ENCODE results near the gene MAGI2.
"Not testable (repeated sequence)": the region's sequence is repeated elsewhere in the genome, so short reads cannot be mapped to it uniquely, and the experiment has no call there.

MAGI2 gene

DNA sequence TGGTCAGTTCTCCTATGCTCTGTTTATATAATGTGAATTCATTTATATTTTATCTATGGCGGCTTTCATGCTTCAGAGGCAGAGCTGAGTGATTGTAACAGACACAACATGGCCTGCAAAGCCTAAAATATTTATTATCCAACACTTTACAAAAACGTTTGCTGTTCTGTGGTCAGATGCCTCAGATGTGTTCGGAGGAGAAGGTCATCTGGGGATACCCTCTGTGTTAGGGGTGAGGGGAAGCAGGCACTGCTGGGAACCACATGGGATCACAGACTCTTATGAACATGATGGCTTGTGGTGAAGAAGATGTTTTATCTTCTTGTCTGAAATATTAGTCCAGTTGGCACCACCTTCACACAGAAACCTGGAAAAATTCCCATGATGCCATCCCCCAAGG lies 1451.4 kb downstream of the MAGI2 start:
- Histone ChIP-seq H3K4me1 (ENCODE audit: insufficient read depth, low read length) (no peaks in the 10 kb centered on the region), H3K4me3 (ENCODE audit: low read length) (no peak overlapping the region), H3K9me3 (ENCODE audit: low read length) (peaks cover 2% of the 10 kb centered on the region)

DNA sequence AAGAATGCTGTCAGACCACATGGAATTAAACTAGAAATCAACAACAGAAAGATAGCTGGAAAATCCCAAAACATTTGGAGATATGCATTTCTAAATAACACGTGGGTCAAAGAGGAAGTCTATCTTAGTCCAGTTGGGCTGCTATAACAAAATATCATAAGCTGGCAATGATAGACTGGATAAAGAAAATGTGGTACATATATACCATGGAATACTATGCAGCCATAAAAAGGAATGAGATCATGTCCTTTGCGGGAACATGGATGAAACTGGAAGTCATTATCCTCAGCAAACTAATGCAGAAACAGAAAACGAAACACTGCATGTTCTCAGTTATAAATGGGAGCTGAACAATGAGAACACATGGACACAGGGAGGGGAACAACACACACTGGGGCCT lies 1454.3 kb downstream of the MAGI2 start:
- H3K4me1 ChIP-seq (ENCODE audit: insufficient read depth, low read length); H2AFZ ChIP-seq (ENCODE audit: low read depth, low read length); H3K27me3 ChIP-seq (ENCODE audit: insufficient read depth, low read length); H3K9me3 ChIP-seq (ENCODE audit: low read length); H3K4me3 ChIP-seq (ENCODE audit: low read length); H3K36me3 ChIP-seq (ENCODE audit: insufficient read depth, low read length): not testable (repeated sequence)

More for the DNA sequence above, 1451.4 kb downstream of the MAGI2 start:
- H3K27me3 ChIP-seq (ENCODE audit: insufficient read depth, low read length): no peaks in the 10 kb centered on the region
- no peaks in the 10 kb centered on the region for H3K36me3 ChIP-seq (ENCODE audit: insufficient read depth, low read length)
- no peak overlapping the region for H2AFZ ChIP-seq (ENCODE audit: low read depth, low read length)

DNA sequence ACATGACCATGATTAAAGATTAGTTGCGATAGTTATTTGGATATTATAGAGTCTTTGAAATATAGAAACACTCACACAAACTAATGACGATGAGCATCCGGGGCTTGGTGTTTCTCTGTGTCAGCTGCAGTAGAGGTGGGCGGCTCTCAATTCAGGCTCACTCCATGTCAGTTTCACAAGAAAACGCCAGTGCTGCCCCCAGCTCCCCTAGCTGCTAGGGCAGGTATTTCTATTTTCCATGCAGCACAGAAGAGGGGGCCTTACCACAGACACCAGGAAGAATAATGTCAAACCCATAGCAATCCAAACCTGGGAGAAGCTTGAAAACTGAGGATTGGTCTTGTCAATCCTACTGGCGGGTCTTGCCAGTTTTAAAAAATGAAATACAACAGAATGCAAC lies 1457.8 kb downstream of the MAGI2 start:
- Histone ChIP-seq H2AFZ (ENCODE audit: low read depth, low read length) (no peak overlapping the region), H3K36me3 (ENCODE audit: insufficient read depth, low read length) (no peaks in the 10 kb centered on the region), H3K4me3 (ENCODE audit: low read length) (no peak overlapping the region), H3K27me3 (ENCODE audit: insufficient read depth, low read length) (no peaks in the 10 kb centered on the region), H3K4me1 (ENCODE audit: insufficient read depth, low read length) (no peaks in the 10 kb centered on the region), H3K9me3 (ENCODE audit: low read length) (peaks cover 2% of the 10 kb centered on the region)

DNA sequence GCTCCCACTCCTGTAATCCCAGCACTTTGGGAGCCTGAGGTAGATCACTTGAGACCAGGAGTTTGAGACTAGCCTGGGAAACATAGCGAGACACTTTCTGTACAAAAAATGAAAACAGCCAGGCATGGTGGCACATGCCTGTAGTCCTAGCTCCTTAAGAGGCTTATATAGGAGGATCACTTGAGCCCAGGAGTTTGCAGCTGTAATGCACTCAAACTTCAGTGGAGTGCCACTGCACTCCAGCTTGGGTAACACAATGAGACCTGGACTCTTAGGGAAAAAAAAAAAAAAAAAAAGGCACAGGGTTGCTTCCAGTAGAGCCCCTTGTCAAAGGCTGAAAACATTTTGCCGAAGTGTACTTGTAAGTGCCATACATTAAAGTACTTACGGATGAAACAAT lies 1459.6 kb downstream of the MAGI2 start:
- H3K9me3 ChIP-seq (ENCODE audit: low read length): peaks cover 2% of the 10 kb centered on the region
- H3K27me3 ChIP-seq (ENCODE audit: insufficient read depth, low read length): no peaks in the 10 kb centered on the region
- no peaks in the 10 kb centered on the region for H3K36me3 ChIP-seq (ENCODE audit: insufficient read depth, low read length)
- no peak overlapping the region for H3K4me3 ChIP-seq (ENCODE audit: low read length)
- no peak overlapping the region for H2AFZ ChIP-seq (ENCODE audit: low read depth, low read length)
- no peaks in the 10 kb centered on the region for H3K4me1 ChIP-seq (ENCODE audit: insufficient read depth, low read length)

DNA sequence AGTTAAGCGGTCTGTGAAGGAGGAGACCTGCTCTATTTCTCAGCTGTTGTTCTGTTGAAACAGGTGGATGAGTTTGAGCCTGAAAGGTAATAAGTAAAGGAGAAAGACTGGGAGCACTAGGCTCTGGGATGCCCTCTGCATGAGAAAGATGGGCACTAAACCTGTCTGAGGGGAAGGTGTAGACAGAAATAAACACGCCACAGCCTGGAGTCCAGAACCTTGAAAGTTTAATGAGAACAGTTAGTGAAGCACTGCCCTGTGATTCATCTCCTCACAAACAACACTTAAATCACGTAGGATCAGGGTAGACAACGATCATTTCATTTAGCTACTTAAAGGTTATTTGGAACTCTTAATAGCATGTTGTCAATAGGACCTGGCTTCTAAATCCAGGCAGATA lies 1461.8 kb downstream of the MAGI2 start:
- Histone ChIP-seq H2AFZ (ENCODE audit: low read depth, low read length) (no peak overlapping the region), H3K27me3 (ENCODE audit: insufficient read depth, low read length) (no peaks in the 10 kb centered on the region), H3K9me3 (ENCODE audit: low read length) (no peaks in the 10 kb centered on the region), H3K4me1 (ENCODE audit: insufficient read depth, low read length) (no peaks in the 10 kb centered on the region), H3K4me3 (ENCODE audit: low read length) (no peak overlapping the region), H3K36me3 (ENCODE audit: insufficient read depth, low read length) (no peaks in the 10 kb centered on the region)

DNA sequence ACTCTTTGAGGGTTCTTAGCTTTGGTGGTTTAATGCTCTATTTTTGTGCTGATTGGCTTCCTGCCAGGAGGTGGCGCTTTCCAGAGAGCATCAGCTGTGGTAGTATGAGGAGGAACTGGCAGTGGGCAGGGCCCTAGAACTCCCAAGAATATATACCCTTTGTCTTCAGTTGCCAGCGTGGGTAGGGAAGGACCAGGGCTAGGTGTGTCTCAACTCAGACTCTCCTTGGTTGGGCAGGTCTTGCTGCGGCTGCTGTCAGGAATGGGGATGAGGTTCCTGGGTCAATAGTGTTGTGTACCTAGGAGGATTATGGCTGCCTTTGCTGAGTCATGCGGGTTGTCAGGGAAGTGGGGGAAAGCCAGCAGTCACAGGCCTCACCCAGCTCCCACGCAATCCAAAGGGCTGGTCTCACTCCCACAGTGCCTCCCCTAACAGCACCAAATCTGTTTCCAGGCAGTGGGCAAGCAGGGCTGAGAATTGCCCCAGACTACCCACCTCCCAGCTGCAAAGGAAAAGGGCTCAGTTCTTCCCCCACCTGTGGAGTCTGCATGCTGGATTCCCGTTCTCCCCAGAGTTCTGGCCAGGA lies 1463.4 kb downstream of the MAGI2 start:
- Histone ChIP-seq H3K9me3 (ENCODE audit: low read length) (no peaks in the 10 kb centered on the region), H3K4me1 (ENCODE audit: insufficient read depth, low read length) (no peaks in the 10 kb centered on the region), H3K27me3 (ENCODE audit: insufficient read depth, low read length) (no peaks in the 10 kb centered on the region), H2AFZ (ENCODE audit: low read depth, low read length) (no peak overlapping the region), H3K4me3 (ENCODE audit: low read length) (no peak overlapping the region), H3K36me3 (ENCODE audit: insufficient read depth, low read length) (no peaks in the 10 kb centered on the region)

DNA sequence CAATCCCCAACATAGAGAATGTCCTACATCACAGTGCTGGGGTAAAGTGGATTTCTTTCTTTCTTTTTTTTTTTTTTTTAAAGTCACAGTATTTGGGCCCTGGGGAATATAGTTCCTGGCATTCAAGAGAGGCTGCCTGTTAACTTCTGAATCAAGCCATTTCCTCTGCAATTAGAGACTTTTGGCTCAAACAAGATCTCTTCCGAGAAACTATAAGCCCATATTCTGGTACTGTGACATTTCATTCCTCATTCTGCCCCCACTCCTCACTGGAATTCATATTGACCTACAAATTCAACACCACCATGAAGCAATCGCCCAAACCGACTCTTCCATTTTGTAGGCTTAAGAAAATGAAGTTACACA lies 1467.5 kb downstream of the MAGI2 start:
- Histone ChIP-seq H3K27me3 (ENCODE audit: insufficient read depth, low read length) (no peaks in the 10 kb centered on the region), H3K4me3 (ENCODE audit: low read length) (no peak overlapping the region), H3K9me3 (ENCODE audit: low read length) (no peaks in the 10 kb centered on the region), H2AFZ (ENCODE audit: low read depth, low read length) (no peak overlapping the region), H3K4me1 (ENCODE audit: insufficient read depth, low read length) (no peaks in the 10 kb centered on the region), H3K36me3 (ENCODE audit: insufficient read depth, low read length) (no peaks in the 10 kb centered on the region)

DNA sequence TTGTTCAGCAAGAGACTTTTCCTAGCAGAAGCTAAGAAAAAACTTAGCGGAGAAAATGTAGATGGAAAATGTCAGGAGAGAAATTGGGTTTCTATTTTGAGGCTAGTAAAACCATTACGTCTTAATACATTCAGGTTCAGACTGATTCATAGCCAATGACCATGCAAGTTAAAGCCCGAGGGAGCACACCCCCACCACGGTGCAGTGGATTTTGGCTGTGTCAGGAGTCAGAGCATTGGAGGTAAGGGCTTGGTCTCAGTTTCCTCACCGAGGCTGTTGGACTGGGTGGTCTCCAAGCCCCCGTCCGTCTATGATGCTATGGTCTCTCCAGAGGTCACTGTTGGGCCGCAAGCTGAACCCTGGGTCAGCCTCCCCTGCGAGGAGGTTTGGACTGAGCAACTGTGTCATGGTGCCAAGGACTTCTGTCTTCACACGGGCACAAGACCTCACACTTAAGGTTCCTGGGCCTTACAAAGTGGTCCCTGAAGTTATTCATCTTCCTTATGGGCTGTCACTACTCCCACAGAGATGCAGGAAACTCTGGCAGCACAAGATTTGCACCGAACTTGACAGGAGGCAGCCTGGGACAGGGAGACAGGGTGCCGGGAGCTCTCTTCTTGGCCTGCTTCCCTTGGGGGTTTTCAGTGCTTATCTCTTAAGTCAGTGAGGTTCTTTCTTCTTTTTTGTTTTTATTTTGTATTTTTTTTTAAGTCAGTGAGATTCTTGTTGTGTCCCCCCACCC lies 1468.1 kb downstream of the MAGI2 start:
- Histone ChIP-seq H3K4me1 (ENCODE audit: insufficient read depth, low read length) (no peaks in the 10 kb centered on the region), H3K36me3 (ENCODE audit: insufficient read depth, low read length) (no peaks in the 10 kb centered on the region), H3K27me3 (ENCODE audit: insufficient read depth, low read length) (no peaks in the 10 kb centered on the region), H3K9me3 (ENCODE audit: low read length) (no peaks in the 10 kb centered on the region), H2AFZ (ENCODE audit: low read depth, low read length) (no peak overlapping the region), H3K4me3 (ENCODE audit: low read length) (no peak overlapping the region)

DNA sequence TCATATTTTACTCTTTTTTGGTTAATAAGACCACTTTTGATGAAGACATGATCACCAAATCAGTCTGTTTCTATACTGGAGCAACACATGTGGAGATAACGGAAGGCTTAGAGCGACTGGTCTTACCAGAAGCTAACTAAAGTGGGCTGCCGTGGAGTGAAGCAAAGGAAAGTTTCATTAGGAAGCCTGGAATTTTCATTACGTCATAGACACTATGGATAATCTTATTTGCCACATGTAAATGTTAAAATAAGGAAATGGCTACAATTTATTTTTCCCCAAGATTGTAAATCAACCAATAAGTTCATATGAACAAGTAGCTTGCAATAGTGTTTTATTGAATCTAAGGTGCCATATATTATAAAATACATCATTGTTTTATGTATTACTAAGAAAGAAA lies 1469.5 kb downstream of the MAGI2 start:
- Histone ChIP-seq H3K27me3 (ENCODE audit: insufficient read depth, low read length) (no peaks in the 10 kb centered on the region), H2AFZ (ENCODE audit: low read depth, low read length) (no peak overlapping the region), H3K9me3 (ENCODE audit: low read length) (no peaks in the 10 kb centered on the region), H3K4me3 (ENCODE audit: low read length) (no peak overlapping the region), H3K36me3 (ENCODE audit: insufficient read depth, low read length) (no peaks in the 10 kb centered on the region), H3K4me1 (ENCODE audit: insufficient read depth, low read length) (no peaks in the 10 kb centered on the region)

DNA sequence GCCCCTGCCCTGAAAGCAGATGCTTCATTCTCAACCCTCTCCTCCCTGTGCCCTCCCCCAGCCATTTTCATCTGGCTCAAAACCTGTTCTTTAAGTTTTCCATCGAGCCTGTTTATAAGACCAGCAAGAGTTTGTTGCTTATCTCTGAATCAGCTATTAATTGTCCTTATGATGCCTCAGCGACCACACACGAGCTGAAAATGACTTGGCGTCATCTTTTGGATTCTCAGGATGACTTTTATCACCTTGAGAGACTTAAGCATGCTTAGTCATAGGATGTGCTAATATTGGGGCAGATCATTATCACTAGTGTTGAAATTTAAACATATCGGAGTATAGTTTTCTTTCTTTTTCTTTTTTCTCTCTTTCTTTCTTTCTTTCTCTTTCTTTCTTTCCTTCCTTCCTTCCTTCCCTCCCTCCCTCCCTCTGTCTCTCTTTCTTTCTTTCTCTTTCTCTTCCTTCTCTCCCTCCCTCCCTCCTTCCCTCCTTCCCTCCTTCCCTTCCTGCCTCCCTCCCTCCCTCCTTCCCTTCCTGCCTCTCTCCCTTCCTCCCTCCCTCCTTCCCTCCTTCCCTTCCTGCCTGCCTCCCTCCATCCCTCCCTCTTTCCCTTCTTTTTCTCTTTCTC lies 1470.4 kb downstream of the MAGI2 start:
- Histone ChIP-seq H2AFZ (ENCODE audit: low read depth, low read length) (no peak overlapping the region), H3K9me3 (ENCODE audit: low read length) (no peaks in the 10 kb centered on the region)

DNA sequence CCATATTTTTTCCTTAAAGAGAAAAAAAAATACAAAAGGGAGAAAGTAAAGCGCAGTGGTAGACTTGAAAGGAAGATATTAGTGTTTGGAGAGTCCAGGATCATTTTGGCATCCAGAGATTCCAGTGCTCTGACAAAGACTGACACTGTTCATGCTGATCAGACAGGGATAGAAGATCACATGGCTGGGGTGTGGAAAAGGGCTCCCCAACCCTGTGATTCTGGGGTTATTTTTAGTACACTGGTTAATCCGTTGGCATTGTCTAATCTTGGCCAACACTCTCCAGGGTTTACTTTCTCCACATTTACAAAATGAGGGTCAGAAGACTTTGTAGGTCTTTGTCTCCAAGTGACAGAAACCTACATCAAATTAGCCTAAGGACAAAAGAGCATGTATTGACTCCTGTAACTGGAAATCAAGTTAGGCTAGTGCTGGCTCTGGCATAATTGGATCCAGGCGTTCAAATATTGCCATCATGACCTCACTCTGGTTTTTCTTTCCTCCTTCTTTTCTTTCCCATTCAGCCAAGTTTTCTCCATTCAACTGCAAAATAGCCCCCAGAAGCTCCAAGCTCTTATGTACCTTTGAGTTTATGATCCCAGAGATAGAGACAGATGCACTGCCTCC lies 1473.3 kb downstream of the MAGI2 start:
- H3K4me1 ChIP-seq (ENCODE audit: insufficient read depth, low read length): no peaks in the 10 kb centered on the region
- no peaks in the 10 kb centered on the region for H3K9me3 ChIP-seq (ENCODE audit: low read length)
- no peak overlapping the region for H2AFZ ChIP-seq (ENCODE audit: low read depth, low read length)
- no peaks in the 10 kb centered on the region for H3K27me3 ChIP-seq (ENCODE audit: insufficient read depth, low read length)
- no peaks in the 10 kb centered on the region for H3K36me3 ChIP-seq (ENCODE audit: insufficient read depth, low read length)
- no peak overlapping the region for H3K4me3 ChIP-seq (ENCODE audit: low read length)

More for the DNA sequence above, 1470.4 kb downstream of the MAGI2 start:
- Histone ChIP-seq H3K4me3 (ENCODE audit: low read length) (no peak overlapping the region), H3K27me3 (ENCODE audit: insufficient read depth, low read length) (no peaks in the 10 kb centered on the region), H3K4me1 (ENCODE audit: insufficient read depth, low read length) (no peaks in the 10 kb centered on the region), H3K36me3 (ENCODE audit: insufficient read depth, low read length) (no peaks in the 10 kb centered on the region)

DNA sequence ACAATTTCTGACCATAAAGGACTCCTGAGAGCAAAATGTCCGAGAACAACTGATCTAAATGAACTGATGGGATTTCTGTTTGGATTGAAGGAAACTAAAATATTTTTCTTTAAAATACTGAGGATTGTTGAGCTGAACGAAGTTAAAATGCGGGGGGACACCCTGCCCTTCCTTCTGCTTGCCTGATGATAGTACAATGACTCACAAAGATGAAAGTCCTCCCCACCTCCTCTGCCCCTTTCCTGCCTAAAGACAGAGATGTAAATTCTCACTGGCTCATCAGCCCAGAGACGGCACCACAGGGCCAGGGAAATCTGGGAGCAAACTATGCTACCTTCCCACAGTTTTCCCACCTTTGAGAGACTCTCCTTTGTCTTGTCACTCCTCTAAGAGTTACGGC lies 1474.2 kb downstream of the MAGI2 start:
- Histone ChIP-seq H3K27me3 (ENCODE audit: insufficient read depth, low read length) (no peaks in the 10 kb centered on the region), H3K36me3 (ENCODE audit: insufficient read depth, low read length) (no peaks in the 10 kb centered on the region), H3K4me1 (ENCODE audit: insufficient read depth, low read length) (no peaks in the 10 kb centered on the region), H2AFZ (ENCODE audit: low read depth, low read length) (no peak overlapping the region), H3K9me3 (ENCODE audit: low read length) (no peaks in the 10 kb centered on the region), H3K4me3 (ENCODE audit: low read length) (no peak overlapping the region)

DNA sequence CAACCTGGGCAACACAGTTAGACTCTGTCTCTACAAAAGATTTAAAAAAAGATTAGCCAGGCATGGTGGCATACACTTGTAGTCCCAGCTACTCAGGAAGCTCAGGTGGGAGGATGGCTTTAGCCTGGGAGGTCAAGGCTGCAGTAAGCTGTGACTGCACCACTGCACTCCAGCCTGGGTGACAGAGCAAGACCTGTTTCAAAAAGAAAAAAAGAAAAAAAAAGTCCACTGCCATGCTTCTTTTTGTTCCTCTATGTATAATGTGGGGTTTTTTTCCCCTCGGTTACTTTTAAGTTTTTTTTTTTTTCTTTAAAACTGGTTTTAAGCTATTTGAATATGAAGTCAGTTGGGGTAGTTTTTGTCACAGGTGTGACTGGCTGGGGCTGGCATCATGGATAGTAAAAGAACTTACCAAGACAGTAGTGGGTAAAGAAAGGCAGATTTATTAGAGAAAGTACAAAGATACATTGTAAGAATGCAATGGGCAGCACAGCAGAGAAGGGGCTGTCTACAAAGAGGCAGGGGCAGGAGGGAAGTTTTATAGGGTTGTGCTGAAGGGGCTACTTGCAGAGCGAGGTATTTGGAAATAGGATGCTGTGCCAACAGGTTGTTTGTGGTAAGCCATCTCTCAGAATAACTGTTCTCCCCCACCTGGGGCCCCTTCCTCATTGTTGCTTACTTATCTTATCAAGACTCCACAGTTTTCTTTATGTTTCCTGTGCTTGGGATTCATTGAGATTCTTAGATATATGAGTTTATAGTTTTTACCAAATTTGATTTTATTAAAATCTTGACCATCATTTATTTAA lies 1477.6 kb downstream of the MAGI2 start:
- H3K27me3 ChIP-seq (ENCODE audit: insufficient read depth, low read length): no peaks in the 10 kb centered on the region
- no peak overlapping the region for H3K4me3 ChIP-seq (ENCODE audit: low read length)
- no peaks in the 10 kb centered on the region for H3K36me3 ChIP-seq (ENCODE audit: insufficient read depth, low read length)
- H3K4me1 ChIP-seq (ENCODE audit: insufficient read depth, low read length): no peaks in the 10 kb centered on the region
- H2AFZ ChIP-seq (ENCODE audit: low read depth, low read length): no peak overlapping the region
- no peaks in the 10 kb centered on the region for H3K9me3 ChIP-seq (ENCODE audit: low read length)
